ENCODE data around the gene MICAL2. TPM values are rescaled to one million over a fixed set of nuclear protein-coding genes. Genes with fewer than 3 reads are reported as not detected.

The MICAL2 gene
- total RNA-seq, 1 experiment from 2014 or later, result 148 TPM

DNA sequence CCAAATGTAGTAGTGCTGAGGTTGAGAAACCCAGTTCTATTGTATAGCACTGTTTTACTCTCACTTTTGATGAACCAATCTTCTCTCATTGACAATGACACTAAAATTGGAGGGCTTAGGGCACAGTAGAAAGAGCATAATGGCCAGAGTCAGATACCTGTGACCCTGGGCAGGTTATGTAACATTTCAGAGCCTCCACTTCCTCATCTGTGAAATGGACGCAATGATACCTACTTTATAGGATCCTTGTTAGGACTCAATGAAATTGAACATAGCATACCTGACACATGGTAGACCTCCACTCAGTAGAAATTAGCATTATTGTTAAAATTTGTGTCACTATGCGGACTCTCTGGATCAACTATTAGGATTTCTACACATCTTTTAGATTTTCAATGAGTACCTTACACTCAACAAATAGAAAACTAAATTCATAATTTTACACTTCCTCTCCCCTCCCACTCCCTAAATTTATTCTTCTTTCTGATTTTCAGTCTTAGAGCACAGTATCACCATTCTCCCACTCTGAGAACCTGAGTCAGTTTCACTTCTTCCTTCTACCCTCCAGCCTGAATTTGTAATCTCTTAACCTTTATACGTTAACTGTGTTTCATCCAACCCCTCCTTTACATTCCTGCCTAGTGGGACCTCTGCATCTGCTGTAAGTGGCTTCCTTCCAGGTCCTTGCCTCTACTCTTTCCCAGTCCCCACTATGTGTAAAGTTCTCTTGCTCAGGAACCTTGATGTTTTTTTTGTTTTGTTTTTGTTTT is 78.3 kb downstream of the MICAL2 start:
- no peak for DNase-seq (ENCODE audit: low spot score)

DNA sequence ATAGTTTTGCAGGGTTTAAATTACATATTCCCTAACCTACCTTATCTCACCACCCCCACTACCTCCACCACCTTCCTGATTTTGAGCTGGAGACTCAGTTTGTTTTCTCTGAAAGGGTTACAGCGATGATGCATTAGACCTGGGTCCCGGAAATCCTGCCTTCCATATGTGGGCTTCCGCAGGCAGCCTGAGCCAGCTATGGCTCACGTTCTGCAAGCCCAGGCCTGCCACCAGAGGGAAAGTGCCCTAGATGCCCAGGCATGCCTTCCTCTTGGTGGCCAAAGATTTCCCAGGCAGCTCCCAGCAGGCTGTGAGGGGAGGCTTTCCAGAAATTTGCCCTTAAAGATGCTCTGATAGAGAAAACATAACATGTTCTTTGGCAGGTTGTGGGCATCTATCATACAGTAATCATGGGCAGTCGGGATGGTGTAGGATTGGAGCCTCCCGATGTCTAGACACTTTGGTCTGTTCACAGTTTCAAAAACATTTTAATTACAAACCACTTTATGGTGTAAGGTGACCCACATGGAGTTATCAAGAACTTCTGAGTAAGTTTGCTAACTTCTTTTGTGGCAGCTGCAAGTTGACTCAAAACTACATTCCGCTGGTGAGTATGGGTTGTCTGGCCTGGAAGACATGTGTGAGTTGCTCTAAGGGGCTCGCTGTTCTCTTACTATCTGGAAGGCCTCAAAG is 79.3 kb downstream of the MICAL2 start:
- no peak for DNase-seq (ENCODE audit: low spot score)

DNA sequence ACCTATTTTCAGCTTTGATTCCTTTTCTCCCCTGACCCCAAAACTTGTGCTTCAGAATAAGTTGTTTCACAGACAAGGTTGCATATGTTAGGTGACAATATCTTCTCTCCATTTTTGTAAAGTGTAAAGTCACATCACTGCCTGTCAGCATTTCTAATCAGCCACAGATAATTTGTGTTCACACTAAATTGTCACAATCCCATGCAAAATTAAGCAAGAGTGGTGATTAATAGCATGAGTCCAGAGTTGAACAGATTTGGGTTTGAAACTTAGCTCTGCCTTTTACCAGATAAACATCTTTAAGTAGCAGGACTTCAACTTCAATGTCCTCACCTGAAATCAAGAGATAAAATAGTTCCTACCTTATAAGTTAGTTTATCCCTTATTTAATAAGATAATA is 80.1 kb downstream of the MICAL2 start:
- no peak for DNase-seq (ENCODE audit: low spot score)

DNA sequence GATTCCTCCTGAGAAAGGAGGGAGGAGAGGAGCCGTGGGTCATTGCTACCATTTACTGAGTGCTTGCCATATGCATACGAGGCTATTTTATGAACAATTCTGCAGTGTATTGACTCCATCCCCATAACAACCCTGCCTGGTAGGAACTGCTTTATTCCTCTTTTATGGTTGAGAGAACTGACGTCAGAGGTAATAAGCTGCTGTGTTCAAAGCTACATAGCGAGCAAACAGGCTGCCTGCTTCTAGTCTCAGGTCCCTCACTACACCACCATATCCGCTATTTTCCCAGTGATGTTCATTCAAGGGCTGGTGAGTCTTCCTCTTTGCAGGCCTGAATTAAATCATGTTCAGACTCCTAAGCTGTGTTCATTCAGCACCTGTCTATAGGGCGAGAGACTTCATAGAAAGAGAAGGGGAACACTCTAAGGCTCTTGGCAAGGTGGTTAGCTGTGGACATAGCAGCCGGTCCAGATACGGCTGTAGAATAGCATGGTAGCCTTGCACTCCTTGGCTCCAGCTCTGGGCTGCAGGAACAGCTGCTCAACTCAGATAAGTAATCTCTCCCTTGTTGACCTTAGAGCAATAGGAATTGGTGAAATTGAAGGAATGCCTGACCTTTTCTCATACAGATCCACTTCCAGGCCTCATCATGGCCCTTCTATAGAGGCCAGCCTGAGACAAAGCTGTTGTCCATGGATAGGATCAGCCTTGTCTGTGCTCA is 82.6 kb downstream of the MICAL2 start:
- no peak for DNase-seq (ENCODE audit: low spot score)

DNA sequence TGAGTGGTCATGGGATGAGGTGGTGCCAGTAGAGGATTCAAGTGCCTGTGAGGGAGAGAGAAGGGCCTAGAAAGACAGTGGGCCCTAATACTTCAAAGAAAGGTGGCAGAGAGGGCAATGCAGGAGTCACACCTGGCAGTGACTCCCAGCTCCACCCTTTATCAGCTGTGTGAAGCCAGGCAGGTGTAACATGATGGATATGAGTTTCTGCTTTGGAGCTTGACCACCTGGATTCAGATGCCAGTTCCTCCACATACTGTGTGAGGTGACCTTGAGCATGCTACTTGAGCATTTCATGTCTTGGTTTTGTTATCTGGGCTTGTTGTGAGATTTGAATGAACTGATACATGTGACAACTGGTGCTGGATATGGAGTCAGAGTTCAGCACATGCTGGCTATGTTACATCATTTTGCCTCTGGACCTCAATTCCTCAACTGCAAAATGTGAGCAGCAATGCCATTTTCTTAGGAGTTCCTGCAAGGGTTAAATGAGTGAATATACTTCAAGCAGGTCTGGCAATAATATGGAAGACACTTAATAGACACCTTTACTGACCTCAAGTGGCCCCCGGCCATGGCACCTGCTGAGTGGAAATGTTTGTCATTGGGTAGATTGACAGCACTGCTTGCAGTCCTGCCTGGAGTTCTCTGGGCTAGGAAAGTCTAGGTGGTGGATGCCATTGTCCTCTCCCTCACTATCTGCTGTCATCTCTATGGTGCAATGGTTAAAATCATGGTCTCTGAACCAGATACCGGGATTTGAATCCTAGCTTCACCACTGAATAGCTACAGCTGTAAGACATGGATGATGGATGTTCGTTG is 83.3 kb downstream of the MICAL2 start:
- no peak for DNase-seq (ENCODE audit: low spot score)

DNA sequence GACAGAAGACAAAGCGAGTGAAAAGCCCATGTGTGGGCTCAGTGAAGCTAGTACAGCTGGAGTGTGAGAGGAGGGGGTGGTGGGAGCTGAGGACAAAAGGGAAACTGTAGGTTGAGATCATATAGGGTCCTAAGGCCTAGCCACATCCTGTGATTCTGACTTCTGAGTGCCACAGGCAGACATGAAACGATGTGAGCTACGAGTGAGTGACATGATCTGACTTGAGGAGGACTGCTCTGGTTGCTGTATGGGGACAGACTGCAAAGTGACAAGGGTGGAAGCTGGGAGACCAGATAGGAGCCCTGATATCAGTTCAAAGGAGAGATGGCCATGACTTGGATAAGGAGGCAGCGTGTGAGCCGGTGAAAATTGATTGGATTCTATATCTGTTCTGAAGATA is 85.4 kb downstream of the MICAL2 start:
- no peak for DNase-seq (ENCODE audit: low spot score)

DNA sequence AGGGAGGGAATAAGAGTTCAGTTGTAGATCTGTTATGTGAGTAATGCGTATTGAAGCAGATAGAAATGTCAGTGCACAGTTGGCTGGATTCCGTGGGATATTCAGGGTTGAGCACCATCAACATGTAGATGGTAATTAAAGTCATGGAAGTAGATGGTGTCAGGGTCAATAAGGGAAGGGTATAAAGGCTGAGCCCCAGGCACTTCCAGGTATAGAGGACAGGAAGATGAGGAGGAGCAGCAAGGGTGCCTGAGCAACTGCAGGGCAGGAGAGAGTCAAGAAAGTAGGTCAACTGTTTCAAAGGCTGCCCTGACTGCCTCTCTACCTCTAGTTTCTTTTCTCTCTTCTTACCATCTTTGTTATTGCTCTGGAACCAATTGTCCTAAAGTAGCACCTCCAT is 85.9 kb downstream of the MICAL2 start:
- no peak for DNase-seq (ENCODE audit: low spot score)

DNA sequence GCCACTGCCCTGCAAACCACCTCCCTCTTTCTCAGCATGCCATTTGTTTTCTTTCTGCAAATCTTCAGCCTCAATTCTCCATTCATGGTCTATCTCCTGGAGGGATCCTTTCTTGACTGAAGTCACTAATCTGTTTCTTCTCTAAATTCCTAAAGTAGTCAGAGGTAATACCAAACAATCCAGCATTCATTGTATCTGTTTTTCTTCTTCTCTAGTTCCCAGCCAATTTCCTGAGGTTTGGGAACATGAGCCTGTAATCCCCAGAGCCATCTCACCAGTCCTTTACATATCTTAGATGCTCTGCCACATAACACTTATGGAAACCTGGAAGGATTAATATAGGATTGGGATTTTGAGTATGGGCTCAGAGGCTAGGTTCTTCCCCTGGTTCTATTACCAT is 86.5 kb downstream of the MICAL2 start:
- no peak for DNase-seq (ENCODE audit: low spot score)

DNA sequence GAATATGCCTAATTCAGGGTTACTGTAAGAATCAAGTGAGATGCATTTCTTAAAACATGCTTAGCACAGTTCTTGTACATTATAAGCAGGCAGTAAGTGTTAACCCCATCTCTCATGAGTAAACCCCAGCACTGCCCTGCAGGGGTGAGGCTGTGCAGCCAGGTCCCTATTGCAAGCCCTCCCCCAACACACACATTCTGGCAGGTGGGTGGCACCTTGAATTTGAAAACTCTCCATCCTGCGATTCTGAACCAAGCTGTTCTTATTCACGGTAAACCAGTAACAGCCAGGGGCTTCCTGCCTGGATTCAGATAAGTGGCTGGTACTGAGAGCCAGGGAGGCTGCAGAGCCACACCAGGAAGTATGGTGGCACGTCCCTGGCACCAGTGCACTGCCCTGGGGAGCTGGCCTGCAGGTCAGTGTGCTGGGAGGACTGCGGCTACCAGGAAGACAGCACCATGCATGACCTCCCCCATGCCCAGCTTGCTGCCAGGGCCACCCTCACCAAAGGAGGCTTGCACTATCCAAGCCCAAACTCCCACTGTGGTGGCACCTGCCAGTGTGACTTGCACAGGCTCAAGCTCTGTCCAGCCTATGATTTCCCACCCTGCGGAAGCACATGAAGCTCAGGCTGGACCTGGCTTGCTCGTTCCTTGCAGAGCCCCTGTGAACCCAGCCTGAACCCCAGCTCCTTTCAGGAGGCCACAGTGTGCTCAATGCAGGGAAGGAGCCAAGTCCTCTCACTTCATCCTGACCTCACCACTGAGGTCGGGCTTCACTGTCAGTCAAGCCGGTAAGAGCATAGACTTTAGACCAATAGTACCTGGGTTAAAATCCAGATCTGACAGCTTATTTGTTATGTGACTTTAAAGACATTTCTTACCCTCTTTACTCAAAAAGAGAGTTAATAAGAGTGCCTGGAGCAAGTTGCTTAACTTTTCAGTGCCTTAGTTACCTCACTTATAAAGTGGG is 88.1 kb downstream of the MICAL2 start:
- DNase-seq (ENCODE audit: low spot score), result no peak

DNA sequence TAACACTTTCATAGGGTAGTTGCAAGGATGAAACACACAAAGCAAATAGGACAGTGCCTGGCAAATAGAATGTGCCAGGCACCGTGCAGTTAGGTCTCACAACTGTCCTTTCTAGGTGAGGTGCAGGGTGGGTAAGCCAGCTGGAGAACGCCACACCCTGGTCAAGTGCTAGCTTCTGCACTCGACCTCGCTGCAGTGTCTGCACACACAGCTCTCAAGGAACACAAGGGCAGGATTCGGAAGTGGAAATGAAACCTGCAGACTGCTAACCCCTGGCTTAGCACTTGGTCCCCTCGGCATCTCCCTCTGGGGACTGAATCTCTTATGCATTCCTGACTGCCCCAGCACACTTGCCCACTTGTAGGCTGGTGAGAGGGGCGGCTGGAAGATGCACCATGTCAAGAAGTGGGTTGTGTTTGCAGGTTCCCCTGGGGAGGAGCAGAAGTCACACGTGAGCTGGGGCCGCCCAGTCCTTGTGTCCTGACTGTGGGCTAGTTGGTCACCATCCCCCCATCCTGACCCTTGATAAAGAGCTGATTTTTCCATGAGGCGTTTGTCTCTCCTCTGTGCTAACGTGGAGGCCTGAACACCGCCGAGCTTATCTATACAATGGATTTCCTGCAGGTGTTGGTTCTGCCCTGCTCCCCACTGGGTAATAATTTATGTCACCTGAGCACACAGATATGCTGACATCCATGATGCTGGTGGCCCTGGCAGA is 89.0 kb downstream of the MICAL2 start:
- DNase-seq (ENCODE audit: low spot score), result no peak

DNA sequence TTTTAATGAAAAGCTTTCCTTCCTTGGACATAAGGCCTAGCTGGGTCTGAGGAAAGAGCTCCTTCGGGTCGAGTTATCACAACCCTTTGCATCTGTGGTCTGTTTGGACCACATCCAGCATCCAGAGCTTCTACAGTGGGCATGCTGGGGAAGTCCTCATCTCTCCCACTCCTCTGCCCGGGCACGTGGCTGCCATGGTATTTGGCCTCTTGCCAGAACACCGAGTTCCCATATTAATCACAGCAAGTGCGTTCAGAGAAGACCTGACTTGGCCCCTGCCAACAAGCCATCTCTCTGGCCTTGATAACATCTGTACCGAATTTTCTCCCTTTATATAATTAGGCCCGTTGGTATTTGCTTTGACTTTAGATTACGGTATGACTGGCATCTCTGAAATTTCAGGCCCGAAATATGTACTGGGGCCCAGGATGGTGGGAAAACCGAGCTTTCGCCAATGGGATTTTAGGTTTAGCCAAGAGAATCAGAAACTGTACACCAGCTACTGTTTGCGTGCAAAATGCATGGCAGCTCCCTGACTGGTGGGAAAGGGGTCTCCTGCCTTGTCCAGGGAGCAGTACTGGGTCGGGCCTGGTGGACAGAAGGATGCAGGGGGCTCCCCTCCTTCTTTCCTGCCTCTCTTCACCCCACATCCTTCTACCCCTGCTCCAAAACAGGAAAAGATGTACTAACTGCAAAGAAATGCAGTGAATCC is 90.0 kb downstream of the MICAL2 start:
- peak; percentile 90 for DNase-seq (ENCODE audit: low spot score)

DNA sequence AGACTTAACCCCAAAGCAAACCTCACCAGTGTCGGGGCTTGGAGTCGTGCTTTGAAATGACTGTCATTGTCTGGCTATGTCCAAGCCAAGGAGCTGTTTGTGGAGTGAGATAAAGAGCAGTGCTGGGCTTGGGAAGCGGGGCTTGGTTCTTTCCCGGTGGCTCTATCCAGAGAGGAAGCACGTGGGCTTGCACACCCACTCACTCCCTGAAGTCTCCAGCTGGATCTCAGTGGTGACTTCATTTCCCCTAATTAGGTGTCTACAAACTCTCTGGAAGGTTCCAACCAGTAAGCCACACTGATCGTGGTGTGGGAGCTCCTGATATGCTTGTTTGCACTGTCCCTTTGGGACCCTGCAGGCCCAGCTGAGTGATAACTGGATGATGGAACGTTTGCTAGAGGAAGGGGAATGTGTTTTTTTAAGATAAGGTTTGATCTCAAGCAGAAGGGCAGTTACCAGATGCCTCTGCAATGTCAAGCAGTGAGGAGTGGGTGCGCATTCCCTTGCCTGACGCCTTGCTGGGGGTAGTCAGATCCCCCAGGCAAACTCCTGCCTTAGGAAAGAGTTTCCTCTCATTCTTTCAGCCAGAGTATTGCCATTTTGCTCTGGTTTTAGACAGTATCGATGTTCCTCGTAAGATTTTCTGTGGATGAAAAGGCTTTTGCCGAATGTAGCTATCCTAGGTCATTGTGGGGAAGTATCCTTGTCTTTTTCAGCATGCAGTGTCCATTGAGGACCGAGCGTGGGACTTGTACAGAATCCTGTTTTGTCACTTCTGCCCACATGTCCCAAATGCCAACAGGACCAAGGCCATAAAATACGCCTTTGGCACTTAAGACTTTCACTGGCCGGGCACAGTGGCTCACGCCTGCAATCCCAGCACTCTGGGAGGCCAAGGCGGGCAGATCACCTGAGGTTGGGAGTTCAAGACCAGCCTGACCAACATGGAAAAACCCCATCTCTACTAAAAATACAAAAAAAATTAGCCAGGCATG is 90.9 kb downstream of the MICAL2 start:
- peak; percentile 91 for DNase-seq (ENCODE audit: low spot score)

DNA sequence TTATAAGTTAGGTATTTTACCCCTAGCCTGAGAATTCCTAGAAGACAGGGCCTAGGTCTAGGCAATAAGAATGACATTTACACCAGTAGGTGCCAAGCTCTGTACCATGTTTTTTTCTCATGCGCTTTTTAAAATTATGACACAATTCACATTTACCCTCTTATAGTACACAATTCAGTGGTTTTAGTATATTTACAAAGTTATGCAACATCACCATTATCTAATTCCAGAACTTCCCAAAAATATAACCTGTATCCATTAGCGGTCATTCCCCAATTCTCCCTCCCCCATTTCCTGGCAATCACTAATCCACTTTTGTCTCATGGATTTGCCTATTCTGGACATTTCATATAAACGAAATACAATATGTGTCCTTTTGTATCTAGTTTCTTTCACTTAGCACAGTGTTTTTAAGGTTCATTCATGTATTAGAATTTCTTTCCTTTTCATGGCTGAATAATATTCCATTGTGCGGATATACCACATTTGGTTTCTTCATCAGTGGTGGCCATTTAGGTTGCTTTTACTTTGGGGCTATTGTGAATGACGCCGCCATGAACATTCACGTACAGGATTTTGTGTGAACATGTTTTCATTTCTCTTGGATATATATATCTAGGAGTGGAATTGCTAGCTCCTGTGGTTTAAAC is 92.4 kb downstream of the MICAL2 start:
- no peak for DNase-seq (ENCODE audit: low spot score)

DNA sequence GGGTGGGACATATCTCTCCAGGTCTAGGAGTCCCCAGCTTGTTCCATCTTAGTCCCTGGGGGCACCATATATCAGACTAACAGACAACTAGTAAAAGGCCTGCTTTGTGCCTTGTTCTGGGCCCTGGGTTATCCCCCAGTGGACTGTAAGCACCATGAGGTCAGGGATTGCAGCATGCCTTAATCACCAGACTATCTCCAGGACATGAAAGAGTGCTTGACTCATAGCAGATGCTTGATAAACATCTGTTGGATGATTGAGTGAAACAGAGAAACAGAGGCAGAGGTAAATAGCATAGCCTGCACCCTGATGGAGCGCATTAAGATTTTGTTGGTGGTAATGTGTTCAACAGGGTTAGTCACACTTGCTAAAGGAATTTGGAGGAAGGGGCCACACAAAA is 94.1 kb downstream of the MICAL2 start:
- no peak for DNase-seq (ENCODE audit: low spot score)

DNA sequence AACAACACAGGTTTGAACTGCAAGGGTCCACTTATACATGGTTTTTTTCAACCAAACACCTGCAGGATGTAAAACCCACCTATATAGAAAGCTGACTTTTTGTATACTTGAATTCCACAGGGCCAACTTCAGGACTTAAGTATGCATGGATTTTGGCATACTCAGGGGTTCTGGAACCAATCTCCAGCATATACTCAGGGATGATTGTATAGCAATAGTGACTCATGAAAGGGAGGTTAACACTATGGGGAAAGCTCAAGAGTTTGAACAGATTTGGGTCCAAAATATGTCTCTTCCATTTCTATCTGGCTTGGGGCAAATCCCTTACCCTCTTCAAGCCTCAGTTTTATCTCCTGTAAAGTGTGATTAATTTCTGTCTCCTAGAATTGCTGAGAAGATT is 94.9 kb downstream of the MICAL2 start:
- DNase-seq (ENCODE audit: low spot score), result no peak

DNA sequence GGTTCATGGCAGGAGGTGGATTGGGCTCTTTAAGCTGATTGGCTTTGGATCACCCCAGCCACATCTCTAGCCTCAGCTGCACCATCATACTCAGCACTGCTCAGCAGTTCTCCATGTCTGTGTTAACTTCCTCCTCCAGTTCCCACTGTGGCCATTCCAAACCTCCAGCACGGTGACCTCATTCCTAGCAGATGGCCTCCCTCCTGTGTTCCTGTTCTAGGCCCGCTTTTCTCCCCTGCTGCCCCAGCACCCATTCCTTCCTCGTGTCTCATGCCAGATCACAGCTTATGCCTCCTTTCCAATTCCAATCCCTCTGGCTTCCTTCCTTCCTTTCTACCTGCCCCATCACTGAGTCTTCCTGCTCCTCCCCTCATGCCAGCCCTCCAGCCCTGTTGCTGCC is 96.1 kb downstream of the MICAL2 start:
- DNase-seq (ENCODE audit: low spot score), result no peak

DNA sequence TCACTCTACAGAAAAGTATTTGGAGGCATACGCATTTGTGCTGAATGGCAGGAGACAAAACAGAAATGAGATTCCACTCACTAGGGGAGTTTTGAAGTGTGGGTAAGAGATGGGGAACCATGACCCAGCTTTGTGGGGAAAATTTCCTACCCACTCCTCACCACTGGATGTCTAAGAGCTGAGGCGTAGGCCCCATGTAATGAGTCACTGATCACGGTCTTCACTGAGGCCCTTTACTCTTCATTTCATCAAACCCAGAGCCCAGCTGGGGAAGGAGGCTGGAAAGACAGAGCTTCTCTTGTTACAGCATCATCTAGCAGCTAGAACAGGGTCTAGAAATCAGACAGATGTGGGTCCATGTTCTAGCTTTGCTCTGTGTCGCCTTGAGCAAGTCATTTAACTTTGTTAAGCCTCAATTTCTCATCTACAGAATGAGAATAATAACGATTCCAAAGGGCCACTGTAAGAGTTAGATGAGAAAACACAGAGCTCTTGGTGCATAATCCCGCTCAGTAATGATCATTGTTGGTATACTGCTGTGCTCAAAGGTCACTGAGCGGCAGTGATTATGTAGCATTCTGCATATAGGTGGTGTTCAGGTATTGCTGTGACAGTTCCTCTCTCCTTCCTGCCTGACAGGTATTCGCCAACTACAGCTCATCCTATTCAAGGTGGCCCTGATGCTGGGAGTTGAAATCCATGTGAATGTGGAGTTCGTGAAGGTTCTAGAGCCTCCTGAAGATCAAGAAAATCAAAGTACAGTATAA is 97.2 kb downstream of the MICAL2 start:
- no peak for DNase-seq (ENCODE audit: low spot score)
